Prostate gland (tissue), 2 donors: ENCODE results near the gene ARHGAP4. TPM values are rescaled to one million over a fixed set of nuclear protein-coding genes. Genes with fewer than 3 reads are reported as not detected.

Source experiments
- DNase-seq: peaks from one replicate; pipeline ENCODE4 v3.0.0-alpha.2; 2019; ENCODE audit warnings: low spot score
- H3K27ac ChIP-seq, 2 donors: fragments of 200-600 bp; sonication (generic); 2 replicates each; pipeline ENCODE4 v1.5.1; 2017 to 2019
- H3K27me3 ChIP-seq: fragments of 200-600 bp; sonication (generic); replicated peaks from 2 replicates; pipeline ENCODE4 v1.5.1; 2019; ENCODE audit not compliant: insufficient read depth
- H3K36me3 ChIP-seq, 2 donors: fragments of 200-600 bp; sonication (generic); 1 replicate in 1 of 2; 2 replicates in 1 of 2; pipeline versions ENCODE4 v1.5.1 to v1.8.1; 2017 to 2019
- H3K4me1 ChIP-seq: fragments of 200-600 bp; sonication (generic); replicated peaks from 2 replicates; pipeline ENCODE4 v1.5.1; 2019
- H3K4me3 ChIP-seq, 2 donors: fragments of 200-600 bp; sonication (generic); 2 replicates each; pipeline ENCODE4 v1.5.1; 2017 to 2019
- H3K9me3 ChIP-seq: fragments of 200-600 bp; sonication (generic); 2 replicates; pipeline ENCODE4 v1.5.1; 2017
- CTCF ChIP-seq, 4 experiments: fragments of 200-600 bp in 2 of 4; fragments of 450-650 bp in 2 of 4; sonication (generic) in 2 of 4; IDR thresholded peaks; 1 replicate in 3 of 4; 2 replicates in 1 of 4; pipeline ENCODE4 v1.5.1; 2016 to 2019; ENCODE audit warnings: antibody characterized with exemption in 4 of 4, mild to moderate bottlenecking in 2 of 4, moderate library complexity in 2 of 4
- POLR2A ChIP-seq: fragments of 450-650 bp; IDR thresholded peaks from one replicate; pipeline ENCODE4 v1.6.1; 2016; ENCODE audit warnings: antibody characterized with exemption, mild to moderate bottlenecking
- POLR2AphosphoS5 ChIP-seq: sonication (generic); formaldehyde crosslinking; IDR thresholded peaks from one replicate; pipeline ENCODE4 v1.6.1; 2017; ENCODE audit warnings: antibody characterized with exemption
- WGBS: methylation state at CpG from one replicate; pipeline ENCODE4 v1.1.5; 2018; 5-methylcytosine and 5-hydroxymethylcytosine counted together
- intact Hi-C: fragments of 100-400 bp; cut with DNase I; formaldehyde crosslinking; loops from one replicate; pipeline ENCODE4 v1.14.2; 2022
- total RNA-seq, 2 donors: library from RNA; depleted of rRNA; stranded (reverse); fragments of >200 nt; gene quantifications; one replicate each; pipeline ENCODE4 v1.1.0, GENCODE V29; 2016

The ARHGAP4 gene
- total RNA-seq, 2 donors from 2014 or later = 11.9 to 41.1 TPM

DNA sequence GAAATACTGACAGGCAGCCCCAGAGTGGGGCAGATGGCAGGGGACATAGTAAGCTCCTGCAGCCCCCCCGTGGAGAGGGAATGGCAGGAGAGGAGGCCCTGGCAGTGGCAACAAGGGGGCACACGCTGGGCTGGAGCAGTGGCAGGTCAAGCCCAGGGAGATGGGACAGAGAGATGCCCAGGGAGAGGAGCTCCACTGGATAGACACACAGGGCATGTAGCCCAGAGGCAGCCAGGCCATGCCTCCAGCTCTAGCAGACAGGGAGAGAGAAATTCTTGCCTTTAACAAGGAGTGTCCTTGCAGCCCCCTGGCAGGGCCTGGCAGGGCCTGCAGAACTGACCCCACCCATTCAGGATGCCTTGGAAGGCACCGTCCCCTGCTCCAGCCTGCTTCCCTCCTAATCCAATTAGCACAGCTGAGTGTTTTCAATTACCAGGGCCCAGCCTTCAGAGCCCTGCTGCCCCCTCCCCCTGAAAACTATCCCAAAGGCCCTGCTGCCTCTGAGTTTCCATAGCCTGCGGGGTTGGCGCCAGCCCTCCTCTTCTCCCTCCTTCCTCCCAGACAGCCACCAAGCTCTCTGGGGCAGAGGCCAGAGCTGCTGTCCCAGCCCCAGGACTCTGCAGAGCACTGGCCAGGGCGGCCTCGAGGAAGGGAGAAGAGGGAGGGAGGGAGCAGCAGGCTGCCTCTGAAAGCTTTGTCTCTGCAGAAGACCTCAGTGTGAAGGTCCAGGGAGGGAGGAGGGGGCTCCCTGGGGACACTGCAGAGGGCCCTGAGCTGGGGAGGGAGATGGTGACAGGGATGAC is 52.6 kb downstream of the ARHGAP4 start:
- H3K27ac ChIP-seq = no peak overlapping the region
- WGBS = 34% methylated on average over 3 of the region's 7 CpGs
- H3K4me3 ChIP-seq = no peak overlapping the region
- H3K36me3 ChIP-seq = no peaks in the 10 kb centered on the region
- H3K9me3 ChIP-seq = no peaks in the 10 kb centered on the region
- no peak for DNase-seq
- no peaks in the 10 kb centered on the region for H3K27me3 ChIP-seq
- intact Hi-C loops = no loop called here
- H3K4me1 ChIP-seq = no peaks in the 10 kb centered on the region
- no peak for TF ChIP-seq POLR2A

DNA sequence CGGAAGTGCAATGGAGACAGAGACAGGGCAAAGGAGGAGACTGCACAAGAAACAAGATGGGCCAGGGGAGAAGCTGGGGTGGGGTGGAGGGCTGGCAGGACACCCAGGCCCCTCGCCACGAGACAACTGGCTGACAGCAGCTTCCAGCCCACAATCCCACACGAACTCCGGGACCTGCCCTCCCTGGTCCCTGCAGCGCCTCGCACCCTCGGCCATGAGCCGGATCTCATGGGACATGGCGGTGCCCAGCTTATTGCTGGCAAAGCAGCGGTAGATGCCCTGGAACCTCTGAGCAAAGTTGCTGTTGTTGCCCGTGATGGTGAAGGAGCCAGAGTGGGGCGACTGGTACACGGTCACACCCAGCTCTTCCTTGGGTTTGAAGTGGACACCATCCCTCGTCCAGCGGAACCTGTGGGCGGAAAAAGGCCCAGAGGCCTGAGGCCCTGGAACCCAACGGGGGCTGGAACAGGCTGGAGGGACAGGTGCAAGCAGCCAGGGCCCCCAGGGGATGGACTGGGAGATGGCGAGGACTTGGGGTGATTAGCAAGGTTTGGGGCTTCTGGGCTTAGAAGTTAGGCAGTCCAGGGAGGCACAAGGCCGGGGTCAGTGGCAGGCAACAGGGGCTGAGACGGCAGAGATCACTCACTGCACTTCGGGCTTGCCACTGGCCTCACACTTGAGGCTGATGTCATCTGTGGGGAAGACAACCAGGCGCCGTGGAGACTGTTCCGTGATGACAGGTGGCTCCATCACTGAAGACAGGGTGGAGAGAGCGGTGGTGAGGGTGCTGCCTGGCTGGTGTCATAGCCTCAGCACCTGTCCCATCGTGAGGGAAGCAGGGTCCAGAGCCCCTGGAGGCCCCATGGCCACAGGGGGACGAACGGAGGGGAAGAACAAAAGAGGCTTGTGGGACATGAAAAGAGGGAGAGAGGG is 53.9 kb downstream of the ARHGAP4 start:
- H3K27me3 ChIP-seq = no peaks in the 10 kb centered on the region
- no peak overlapping the region for H3K27ac ChIP-seq
- no peaks in the 10 kb centered on the region for H3K9me3 ChIP-seq
- no peak for DNase-seq
- no peaks in the 10 kb centered on the region for H3K4me1 ChIP-seq
- intact Hi-C loops = no loop called here
- no peak for TF ChIP-seq POLR2AphosphoS5
- TF ChIP-seq POLR2A = no peak
- no peak for TF ChIP-seq CTCF (IDR thresholded peaks at IDR 0.05)
- H3K4me3 ChIP-seq = no peak overlapping the region
- 58% methylated on average over 12 of the region's 29 CpGs for WGBS
- H3K36me3 ChIP-seq = no peaks in the 10 kb centered on the region

DNA sequence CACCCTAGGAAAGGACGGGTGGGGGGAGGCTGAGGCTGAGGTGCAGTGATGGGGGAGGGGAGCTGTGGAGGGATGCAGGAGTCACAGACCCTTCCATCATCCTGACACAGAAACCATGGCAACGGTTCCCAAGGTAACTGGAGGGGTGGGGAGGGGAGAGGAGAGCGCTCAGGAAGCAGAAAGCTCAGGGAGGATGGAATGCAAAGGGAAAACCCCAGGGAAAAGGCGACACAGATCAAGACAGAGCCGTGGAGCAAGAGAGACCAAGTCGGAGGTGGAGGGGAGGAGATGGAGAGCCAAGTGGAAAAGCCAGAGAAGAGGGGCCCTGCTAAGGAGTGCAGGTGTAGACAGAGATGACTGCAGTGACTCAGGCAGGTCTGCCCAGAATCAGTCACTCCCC is 54.6 kb downstream of the ARHGAP4 start:
- TF ChIP-seq POLR2AphosphoS5 = no peak
- TF ChIP-seq POLR2A = no peak
- TF ChIP-seq CTCF (IDR thresholded peaks at IDR 0.05) = no peak
- no peaks in the 10 kb centered on the region for H3K9me3 ChIP-seq
- no peaks in the 10 kb centered on the region for H3K36me3 ChIP-seq
- WGBS = 21% methylated on average over 6 of the region's 6 CpGs
- no peaks in the 10 kb centered on the region for H3K4me1 ChIP-seq
- H3K27me3 ChIP-seq = no peaks in the 10 kb centered on the region
- intact Hi-C loops = no loop called here
- no peak for DNase-seq
- H3K27ac ChIP-seq = no peak overlapping the region
- no peak overlapping the region for H3K4me3 ChIP-seq

DNA sequence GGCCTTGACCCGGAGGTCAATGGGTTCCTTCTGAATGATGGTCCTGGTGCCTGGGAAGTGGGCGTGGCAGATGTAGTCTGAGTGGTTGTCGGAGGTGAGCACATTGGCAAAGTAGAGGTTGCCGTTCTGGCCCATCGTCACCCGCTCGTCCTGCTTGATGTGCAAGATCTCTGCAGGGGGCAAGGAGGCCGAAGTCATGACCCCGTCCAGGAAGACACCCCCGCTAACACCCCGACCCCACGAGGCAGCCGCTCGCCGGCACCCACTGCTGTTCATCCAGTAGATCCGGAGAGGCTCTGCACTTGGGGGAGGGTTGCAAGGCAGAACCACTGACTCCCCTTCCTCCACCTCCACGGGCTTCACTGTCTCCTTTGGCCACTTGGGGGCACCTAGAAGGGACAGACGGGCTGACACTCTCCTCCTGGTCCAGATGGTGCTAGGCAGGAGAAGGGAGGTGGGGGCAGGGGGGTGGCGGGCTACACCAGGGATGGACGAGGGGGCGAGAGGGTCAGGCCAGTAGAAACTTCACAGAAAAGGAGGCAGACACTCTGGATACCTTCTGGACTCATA is 55.2 kb downstream of the ARHGAP4 start:
- Histone ChIP-seq H3K36me3 (no peaks in the 10 kb centered on the region), H3K4me1 (no peaks in the 10 kb centered on the region), H3K27me3 (no peaks in the 10 kb centered on the region), H3K9me3 (no peaks in the 10 kb centered on the region), H3K4me3 (no peak overlapping the region), H3K27ac (no peak overlapping the region)
- 58% methylated on average over 18 of the region's 21 CpGs for WGBS
- intact Hi-C loops = no loop called here
- DNase-seq = no peak
- no peak for TF ChIP-seq CTCF (IDR thresholded peaks at IDR 0.05)
- TF ChIP-seq POLR2A = no peak
- no peak for TF ChIP-seq POLR2AphosphoS5

DNA sequence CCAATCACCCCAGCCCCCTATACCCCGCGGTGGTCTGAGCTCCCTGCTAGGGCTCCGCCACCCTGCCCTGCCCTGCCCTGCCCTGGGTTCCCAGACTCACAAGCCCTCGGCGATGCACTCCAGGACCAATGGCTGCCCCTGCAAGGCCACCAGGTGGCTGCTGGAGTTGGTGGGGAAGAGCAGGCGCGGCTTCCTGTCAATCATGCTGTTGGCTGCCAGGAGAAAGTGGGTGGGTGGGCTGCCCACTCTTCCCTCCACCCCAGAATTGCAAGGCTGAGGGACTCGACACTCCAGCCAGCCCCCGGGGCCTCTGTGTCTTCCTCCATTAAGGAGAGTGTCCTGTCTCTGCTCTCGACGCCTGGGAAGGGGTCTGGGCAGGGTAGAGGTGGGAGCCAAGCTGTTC is 55.8 kb downstream of the ARHGAP4 start:
- intact Hi-C loops = no loop called here
- no peak overlapping the region for H3K4me3 ChIP-seq
- WGBS = 66% methylated on average over 4 of the region's 11 CpGs

More for the DNA sequence above, 55.8 kb downstream of the ARHGAP4 start:
- Histone ChIP-seq H3K4me1 (no peaks in the 10 kb centered on the region), H3K27ac (no peak overlapping the region), H3K27me3 (no peaks in the 10 kb centered on the region), H3K9me3 (no peaks in the 10 kb centered on the region), H3K36me3 (no peaks in the 10 kb centered on the region)
- DNase-seq = no peak
- TF ChIP-seq POLR2A (no peak), CTCF (IDR thresholded peaks at IDR 0.05) (no peak)
